Activated naive CD8-positive, alpha-beta T cell treated with anti-CD3 and anti-CD28 coated beads, Interleukin-2, amount 50 U/mL, for 24 hours (primary cell): ENCODE results near the gene SUV39H1.

Source experiments
- ATAC-seq: fragments of 150-1000 bp; cut with Tn5 transposase; one replicate; pipeline ENCODE4 v1.10.0; 2021
- DNase-seq: peaks from one replicate; pipeline ENCODE4 v3.0.0; 2021
- H3K27ac Mint-ChIP-seq: one replicate; pipeline ENCODE4 v1.8.0; 2021; ENCODE audit warnings: mild to moderate bottlenecking, mixed read lengths
- H3K27me3 Mint-ChIP-seq: one replicate; pipeline ENCODE4 v1.8.0; 2021; ENCODE audit warnings: mixed read lengths
- H3K36me3 Mint-ChIP-seq: one replicate; pipeline ENCODE4 v1.8.0; 2021; ENCODE audit warnings: low read depth, mixed read lengths
- H3K4me1 Mint-ChIP-seq: one replicate; pipeline ENCODE4 v1.8.0; 2021; ENCODE audit warnings: mixed read lengths
- H3K4me3 Mint-ChIP-seq: one replicate; pipeline ENCODE4 v1.8.0; 2021; ENCODE audit warnings: mild to moderate bottlenecking, moderate library complexity, mixed read lengths
- H3K9me3 Mint-ChIP-seq: one replicate; pipeline ENCODE4 v1.8.0; 2021; ENCODE audit warnings: mixed read lengths

Gene SUV39H1

GRCh38 chrX:48747415-48748016 lies 51.0 kb downstream of the SUV39H1 start:
- DNase-seq, result no peak
- H3K27ac Mint-ChIP-seq, result no peak overlapping the region
- H3K4me1 Mint-ChIP-seq, result peaks cover 5% of the 10 kb centered on the region
- no peaks in the 10 kb centered on the region for H3K27me3 Mint-ChIP-seq
- no peak for ATAC-seq
- H3K36me3 Mint-ChIP-seq, result no peaks in the 10 kb centered on the region
- H3K4me3 Mint-ChIP-seq, result no peak overlapping the region
- H3K9me3 Mint-ChIP-seq, result no peaks in the 10 kb centered on the region

GRCh38 chrX:48749182-48749581 lies 52.6 kb downstream of the SUV39H1 start:
- DNase-seq (no peak), ATAC-seq (no peak)
- H3K4me3 Mint-ChIP-seq, result no peak overlapping the region
- no peaks in the 10 kb centered on the region for H3K9me3 Mint-ChIP-seq
- no peaks in the 10 kb centered on the region for H3K27me3 Mint-ChIP-seq
- no peaks in the 10 kb centered on the region for H3K36me3 Mint-ChIP-seq
- no peak overlapping the region for H3K27ac Mint-ChIP-seq
- H3K4me1 Mint-ChIP-seq, result peaks cover 5% of the 10 kb centered on the region

- ATAC-seq (peak; percentile 66), DNase-seq (no peak)
- H3K4me1 Mint-ChIP-seq, result peaks cover 5% of the 10 kb centered on the region
- H3K27me3 Mint-ChIP-seq, result no peaks in the 10 kb centered on the region
- no peak overlapping the region for H3K4me3 Mint-ChIP-seq
- H3K9me3 Mint-ChIP-seq, result no peaks in the 10 kb centered on the region
- no peak overlapping the region for H3K27ac Mint-ChIP-seq
- H3K36me3 Mint-ChIP-seq, result no peaks in the 10 kb centered on the region
Observed at GRCh38 chrX:48751343-48751742, 54.8 kb downstream of the SUV39H1 start.

GRCh38 chrX:48752498-48752897 lies 56.0 kb downstream of the SUV39H1 start:
- H3K4me3 Mint-ChIP-seq, result no peak overlapping the region
- ATAC-seq (no peak), DNase-seq (no peak)
- H3K27ac Mint-ChIP-seq, result no peak overlapping the region
- no peaks in the 10 kb centered on the region for H3K27me3 Mint-ChIP-seq
- H3K36me3 Mint-ChIP-seq, result no peaks in the 10 kb centered on the region
- peaks cover 5% of the 10 kb centered on the region for H3K4me1 Mint-ChIP-seq
- H3K9me3 Mint-ChIP-seq, result no peaks in the 10 kb centered on the region

GRCh38 chrX:48753708-48754228 lies 57.2 kb downstream of the SUV39H1 start:
- peaks cover 5% of the 10 kb centered on the region for H3K4me1 Mint-ChIP-seq
- ATAC-seq (no peak), DNase-seq (no peak)
- H3K27ac Mint-ChIP-seq, result no peak overlapping the region
- H3K36me3 Mint-ChIP-seq, result no peaks in the 10 kb centered on the region
- H3K9me3 Mint-ChIP-seq, result no peaks in the 10 kb centered on the region
- no peaks in the 10 kb centered on the region for H3K27me3 Mint-ChIP-seq
- no peak overlapping the region for H3K4me3 Mint-ChIP-seq

GRCh38 chrX:48754238-48754637 lies 57.7 kb downstream of the SUV39H1 start:
- Mint-ChIP-seq H3K27me3 (no peaks in the 10 kb centered on the region), H3K4me1 (peaks cover 5% of the 10 kb centered on the region), H3K36me3 (no peaks in the 10 kb centered on the region), H3K27ac (no peak overlapping the region), H3K9me3 (no peaks in the 10 kb centered on the region), H3K4me3 (no peak overlapping the region)
- DNase-seq (no peak), ATAC-seq (no peak)
